Epithelial cell of esophagus (primary cell): ENCODE results near the gene SLC17A7.
A peak's percentile ranks its signal among the peaks of the same experiment; 100 is the strongest.
"Not testable (repeated sequence)": the region's sequence is repeated elsewhere in the genome, so short reads cannot be mapped to it uniquely, and the experiment has no call there.

Experiments used
- DNase-seq: peaks from one replicate; pipeline ENCODE4 v3.0.0; 2010; ENCODE audit warnings: low read depth
- H3K4me3 ChIP-seq: 2 replicates; pipeline ENCODE4 v1.5.1; 2011; ENCODE audit warnings: mild to moderate bottlenecking, low read length, control low read depth
- CTCF ChIP-seq: IDR thresholded peaks from 2 replicates; pipeline ENCODE4 v1.5.1; 2011; ENCODE audit warnings: low read depth, mild to moderate bottlenecking, low read length, control low read depth, inconsistent platforms; ENCODE audit not compliant: insufficient read depth; ENCODE audit errors: missing control alignments

SLC17A7 gene

GRCh38 chr19:49451430-49452181, 10.3 kb upstream of the SLC17A7 start, which contains the start of gene PIH1D1:
Gene PIH1D1 (minus strand): TSS chr19:49451814. CDS start chr19:49451574, 240 bp downstream.
- H3K4me3 ChIP-seq = peak within 1 kb of the TSS; percentile 91
- peak; percentile 99 for DNase-seq
- peak; percentile 29 for TF ChIP-seq CTCF

GRCh38 chr19:49450405-49450804, 9.1 kb upstream of the SLC17A7 start:
- peak overlapping the region; percentile 91 for H3K4me3 ChIP-seq
- DNase-seq = no peak
- TF ChIP-seq CTCF = no peak

GRCh38 chr19:49448432-49448786, 7.1 kb upstream of the SLC17A7 start:
- no peak for TF ChIP-seq CTCF
- DNase-seq = no peak

GRCh38 chr19:49447485-49448431, 6.4 kb upstream of the SLC17A7 start:
- H3K4me3 ChIP-seq = no peak overlapping the region
- no peak for TF ChIP-seq CTCF
- DNase-seq = peak; percentile 24

More at GRCh38 chr19:49448432-49448786, 7.1 kb upstream of the SLC17A7 start:
- H3K4me3 ChIP-seq = no peak overlapping the region

- H3K4me3 ChIP-seq = no peak overlapping the region
- no peak for TF ChIP-seq CTCF
- no peak for DNase-seq
Measured at GRCh38 chr19:49445997-49446396, 4.7 kb upstream of the SLC17A7 start.

GRCh38 chr19:49444100-49444700, 2.9 kb upstream of the SLC17A7 start:
- not testable (repeated sequence) for H3K4me3 ChIP-seq, DNase-seq
